GM18519 (cell line): ENCODE measurements around the gene CYP26C1.
"Not testable (repeated sequence)": the region's sequence is repeated elsewhere in the genome, so short reads cannot be mapped to it uniquely, and the experiment has no call there.

Source experiments
- ATAC-seq: cut with Tn5 transposase; IDR thresholded peaks from one replicate; pipeline ENCODE4 v1.9.1; 2021; ENCODE audit warnings: mild to moderate bottlenecking, moderate library complexity; ENCODE audit not compliant: unreplicated experiment, low FRiP score

CYP26C1 gene

GRCh38 chr10:93075369-93076221 lies 15.0 kb downstream of the CYP26C1 start:
- ATAC-seq: no peak

DNA sequence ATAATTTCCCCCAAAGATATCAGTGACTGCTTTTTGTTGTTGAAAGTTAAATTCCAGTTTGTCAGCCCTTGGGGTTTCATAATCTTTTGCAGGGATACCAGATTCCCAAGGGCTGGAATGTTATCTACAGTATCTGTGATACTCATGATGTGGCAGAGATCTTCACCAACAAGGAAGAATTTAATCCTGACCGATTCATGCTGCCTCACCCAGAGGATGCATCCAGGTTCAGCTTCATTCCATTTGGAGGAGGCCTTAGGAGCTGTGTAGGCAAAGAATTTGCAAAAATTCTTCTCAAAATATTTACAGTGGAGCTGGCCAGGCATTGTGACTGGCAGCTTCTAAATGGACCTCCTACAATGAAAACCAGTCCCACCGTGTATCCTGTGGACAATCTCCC lies 16.3 kb downstream of the CYP26C1 start:
- ATAC-seq: no peak

DNA sequence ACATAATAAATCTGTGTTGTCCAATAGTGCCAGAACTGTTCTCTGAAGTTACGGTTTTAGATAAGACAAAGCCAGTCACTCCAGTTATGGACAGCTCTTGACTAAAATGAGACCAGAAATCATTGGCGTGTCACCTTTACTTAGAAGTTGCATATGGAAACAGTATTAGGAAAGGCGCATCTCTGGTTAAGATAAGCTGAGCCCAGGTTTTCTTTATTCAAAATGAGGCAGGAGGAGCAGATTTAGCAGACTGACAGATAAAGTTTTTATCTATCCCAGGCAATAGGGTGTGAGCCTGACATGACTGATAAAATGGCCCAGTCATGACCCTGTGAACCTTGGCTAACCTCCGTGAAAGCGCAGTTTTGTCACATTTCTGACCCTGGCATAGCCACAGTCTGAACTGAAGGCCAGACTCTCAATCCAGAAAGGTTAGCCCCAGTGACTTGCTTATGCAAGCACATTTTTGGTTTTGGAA lies 17.3 kb downstream of the CYP26C1 start:
- ATAC-seq: no peak

DNA sequence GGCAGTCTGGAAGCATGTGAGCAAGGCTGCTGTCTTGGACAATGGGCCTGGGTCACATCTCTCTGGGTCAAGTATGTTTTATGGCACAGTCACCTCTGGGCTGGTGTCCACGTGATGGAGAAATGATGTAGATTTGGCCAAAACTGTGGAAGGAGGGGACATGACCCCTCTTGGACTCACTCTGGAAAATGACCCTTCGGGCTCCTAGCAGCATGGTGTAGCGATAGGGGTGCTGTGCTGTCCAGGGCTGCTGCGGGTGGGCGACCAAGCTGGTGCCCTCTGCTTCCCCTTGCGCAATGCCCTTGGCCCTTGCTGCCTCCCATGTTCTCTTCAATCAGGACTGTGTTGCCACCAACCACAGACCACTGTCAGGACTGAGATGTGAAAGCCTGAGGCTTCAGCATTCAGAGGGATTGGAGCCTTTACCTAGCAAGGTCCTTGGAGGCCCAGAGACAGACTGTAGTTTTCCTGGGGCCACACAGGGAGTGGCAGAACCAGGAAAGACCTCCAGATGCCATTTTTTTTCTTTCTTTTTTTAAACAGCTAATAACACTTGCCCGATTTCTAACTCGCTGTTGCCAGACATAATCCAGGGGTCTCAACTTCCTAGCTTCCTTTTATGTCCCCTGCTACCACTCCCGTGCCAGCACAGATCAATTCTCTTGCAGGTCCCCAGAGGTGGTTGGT lies 19.2 kb downstream of the CYP26C1 start:
- no peak for ATAC-seq

- ATAC-seq: no peak
These were observed 19.9 kb downstream of the CYP26C1 start for GRCh38 chr10:93080350-93081046.

GRCh38 chr10:93081318-93081717 lies 20.7 kb downstream of the CYP26C1 start:
- no peak for ATAC-seq

DNA sequence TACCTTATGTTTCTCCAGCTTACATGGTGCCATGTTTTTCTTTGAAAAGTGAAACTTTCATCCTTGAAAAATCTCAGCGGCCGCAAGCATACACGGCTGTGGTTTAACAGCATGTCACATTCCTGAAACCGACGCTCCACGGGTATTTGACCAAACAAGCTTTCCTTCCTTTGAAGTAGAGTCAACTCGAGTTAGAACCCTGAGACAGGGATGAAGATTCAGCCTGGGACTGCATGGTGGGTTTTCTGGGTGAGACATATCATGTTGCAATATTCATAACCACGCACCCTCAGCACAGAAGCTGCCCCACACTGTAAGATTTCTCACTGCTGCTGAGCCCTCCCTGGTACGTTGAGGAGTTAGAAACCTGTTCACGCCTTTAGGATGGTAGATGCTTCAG lies 21.2 kb downstream of the CYP26C1 start:
- ATAC-seq: no peak

DNA sequence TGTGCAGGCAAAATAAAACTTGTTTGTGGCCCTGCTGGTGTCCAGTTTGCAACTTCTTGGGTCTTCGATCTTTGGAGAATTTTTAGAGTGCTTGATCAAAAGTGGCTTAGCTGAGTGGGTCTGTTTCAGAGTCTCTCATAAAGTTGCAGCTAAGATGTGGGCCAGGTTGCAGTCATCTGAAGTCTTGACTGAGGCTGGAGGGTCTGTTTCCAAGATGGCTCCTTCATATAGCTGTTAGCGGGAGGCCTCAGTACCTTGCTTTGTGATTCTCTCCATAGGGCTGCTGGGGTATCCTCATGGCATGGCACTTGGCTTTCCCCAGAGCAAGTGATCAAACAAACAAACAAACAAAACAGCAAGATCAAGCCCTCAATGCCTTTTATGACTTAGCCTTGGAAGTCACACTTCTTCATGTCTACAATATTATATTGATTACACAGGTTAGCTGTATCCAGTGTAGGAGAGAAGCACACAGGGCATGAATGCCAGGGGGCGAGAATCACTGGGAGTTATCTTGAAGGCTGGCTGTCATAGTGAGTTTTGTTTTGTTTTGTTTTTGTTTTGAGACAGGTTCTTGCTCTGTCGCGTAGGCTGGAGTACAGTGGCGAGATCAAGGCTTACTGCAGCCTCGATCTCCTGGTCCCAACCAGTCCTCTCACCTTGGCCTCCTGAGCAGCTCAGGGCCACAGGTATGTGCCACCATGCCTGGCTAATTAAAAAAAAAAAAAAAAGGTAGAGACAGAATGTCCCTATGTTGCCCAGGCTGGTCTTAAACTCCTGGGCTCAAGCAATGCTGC lies 23.3 kb downstream of the CYP26C1 start:
- no peak for ATAC-seq

- no peak for ATAC-seq
These were observed 24.8 kb downstream of the CYP26C1 start for GRCh38 chr10:93085272-93085859.

GRCh38 chr10:93086289-93086688 lies 25.7 kb downstream of the CYP26C1 start:
- ATAC-seq: no peak

- ATAC-seq: no peak
These were observed 27.2 kb downstream of the CYP26C1 start for GRCh38 chr10:93087846-93088245.

DNA sequence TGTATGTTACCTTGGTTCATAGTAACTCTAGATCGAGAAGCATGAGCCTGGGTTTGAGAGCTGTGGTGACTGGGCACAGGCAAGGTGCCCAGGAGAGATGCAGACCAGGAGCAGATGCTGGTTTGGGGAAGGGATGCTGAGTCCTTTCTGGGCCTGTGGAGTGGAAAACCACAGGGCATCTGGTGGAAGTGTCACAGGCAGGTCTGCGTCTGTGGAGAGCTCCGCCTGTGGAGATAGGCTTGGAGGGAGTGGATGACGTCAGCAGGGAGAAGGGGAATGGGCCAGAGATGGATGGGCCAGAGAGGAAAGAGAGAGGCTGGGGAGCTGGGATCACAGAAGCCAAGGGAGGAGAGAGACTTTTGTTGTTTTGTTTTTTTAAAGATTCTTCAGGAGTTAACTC lies 27.9 kb downstream of the CYP26C1 start:
- ATAC-seq: no peak

DNA sequence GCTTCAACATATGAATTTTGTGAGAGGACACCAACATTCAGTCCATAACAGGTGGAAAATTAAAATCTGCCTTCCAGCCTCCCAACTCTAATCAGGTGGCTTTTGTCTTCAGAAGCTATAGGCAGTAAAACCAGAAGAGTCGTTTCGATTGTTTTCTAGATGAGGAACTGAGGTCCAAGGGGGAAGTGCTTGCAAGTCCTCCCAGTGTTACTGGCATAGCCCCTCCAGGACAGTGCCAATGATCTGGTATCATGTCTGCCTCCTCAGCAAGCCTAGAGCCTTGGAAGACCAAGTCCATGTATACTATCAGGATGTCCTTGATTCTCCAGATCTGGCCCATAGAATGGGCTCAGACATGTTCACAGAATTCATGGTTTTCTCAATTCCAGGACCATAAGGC lies 30.0 kb downstream of the CYP26C1 start:
- no peak for ATAC-seq

- ATAC-seq: no peak
These were observed 31.4 kb downstream of the CYP26C1 start for GRCh38 chr10:93091960-93092359.

DNA sequence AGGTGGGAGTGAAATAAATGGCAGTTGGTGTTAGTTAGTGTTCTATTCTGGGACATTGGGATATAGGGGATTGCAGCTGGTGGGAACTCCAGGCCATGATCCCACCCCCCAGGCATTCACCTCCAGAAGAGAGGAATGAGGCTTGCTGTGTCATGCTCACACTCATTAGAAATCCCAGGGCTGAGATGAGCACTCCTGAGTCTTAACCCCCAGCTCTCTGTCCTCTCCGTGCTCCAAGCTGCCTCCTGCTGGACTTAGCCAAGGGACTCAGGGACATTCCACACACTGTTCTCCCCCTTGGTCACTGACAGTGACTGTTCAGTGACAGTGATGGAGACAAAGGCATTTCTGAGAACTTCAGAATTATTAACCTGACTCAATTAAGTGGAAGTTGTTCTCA lies 34.6 kb downstream of the CYP26C1 start:
- no peak for ATAC-seq

DNA sequence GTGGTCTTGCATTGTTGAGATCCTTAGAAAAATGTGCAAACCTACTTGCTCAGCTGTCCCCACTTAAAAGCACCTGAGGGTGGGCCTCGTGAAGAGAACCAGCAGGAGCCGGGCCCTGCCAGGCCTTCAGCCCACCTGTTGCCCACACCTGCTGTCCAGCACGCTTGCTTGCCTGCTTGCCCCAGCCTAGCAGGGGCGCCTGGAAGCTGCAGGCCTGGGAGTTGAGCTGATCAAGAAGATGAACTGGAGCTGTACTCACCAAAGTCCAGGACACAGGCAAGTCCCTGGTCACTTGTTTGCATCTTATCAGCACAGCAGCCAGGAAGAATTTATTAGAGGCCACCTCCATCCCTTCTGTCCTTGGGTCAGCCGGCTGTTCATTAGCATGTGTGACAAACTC lies 36.3 kb downstream of the CYP26C1 start:
- ATAC-seq: no peak

DNA sequence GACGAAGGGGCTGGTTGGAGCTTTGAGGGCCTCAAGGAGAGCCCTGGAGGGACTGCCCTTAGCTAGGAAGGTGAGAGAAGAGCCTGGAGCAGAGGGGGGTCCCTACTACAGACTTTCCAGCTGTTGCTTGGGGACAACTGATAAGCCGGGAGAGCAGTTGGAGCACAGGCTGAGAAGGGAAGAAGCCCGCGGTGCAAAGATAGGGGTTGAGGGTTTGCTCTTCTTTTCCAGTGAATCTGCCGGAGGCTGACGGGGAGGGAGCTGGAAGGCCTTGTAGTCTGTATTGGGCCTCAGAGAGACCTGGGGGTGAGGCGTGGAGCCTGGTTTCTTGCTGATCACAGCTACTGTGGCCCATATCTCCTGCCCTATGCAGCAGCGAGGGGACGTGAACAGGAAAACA lies 36.8 kb downstream of the CYP26C1 start:
- no peak for ATAC-seq

DNA sequence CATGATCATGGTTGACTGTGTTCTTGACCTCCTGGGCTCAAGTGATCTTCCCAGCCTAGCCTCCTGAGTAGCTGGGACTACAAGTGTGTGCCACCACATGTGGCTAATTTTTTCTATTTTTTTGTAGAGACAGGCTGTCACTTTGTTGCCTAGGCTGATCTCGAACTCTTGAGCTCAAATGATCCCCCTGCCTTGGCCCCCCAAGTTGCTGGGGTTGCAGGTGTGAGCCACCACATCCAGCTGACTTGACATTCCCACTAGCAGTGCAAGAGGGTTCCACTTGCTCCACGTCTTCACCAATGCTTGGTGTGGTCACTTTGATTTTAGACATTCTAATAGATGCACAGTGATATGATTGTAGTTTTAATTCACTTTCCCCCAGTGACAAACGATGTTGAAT lies 38.2 kb downstream of the CYP26C1 start:
- ATAC-seq: no peak

- no peak for ATAC-seq
These were observed 39.1 kb downstream of the CYP26C1 start for GRCh38 chr10:93099670-93100069.

DNA sequence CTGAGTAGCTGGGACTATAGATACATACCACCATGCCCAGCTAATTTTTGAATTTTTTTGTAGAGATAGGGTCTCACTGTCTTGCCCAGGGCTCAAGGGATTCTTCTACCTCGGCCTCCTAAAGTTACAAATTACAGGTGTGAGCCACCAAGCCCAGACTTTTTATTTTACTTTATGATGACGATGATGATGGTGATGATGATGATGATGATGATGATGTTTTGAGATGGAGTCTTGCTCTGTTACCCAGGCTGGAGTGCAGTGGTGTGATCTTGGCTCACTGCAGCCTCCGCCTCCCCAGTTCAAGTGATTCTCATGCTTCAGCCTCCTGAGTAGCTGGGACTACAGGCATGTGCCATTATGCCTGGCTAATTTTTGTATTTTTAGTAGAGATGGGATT lies 40.5 kb downstream of the CYP26C1 start:
- ATAC-seq: not testable (repeated sequence)
